H9 (cell line): ENCODE results near the gene PLK2. TPM values are rescaled to one million over a fixed set of nuclear protein-coding genes. Genes with fewer than 3 reads are reported as not detected.

ENCODE experiments used
- DNase-seq: peaks from one replicate; pipeline ENCODE4 v3.0.0-alpha.2; 2017
- H2AFZ ChIP-seq: one replicate; pipeline ENCODE4 v1.6.1; 2013; ENCODE audit warnings: mild to moderate bottlenecking, low read length, control low read depth, moderate library complexity
- H2AK5ac ChIP-seq: 2 replicates; pipeline ENCODE4 v1.6.1; 2013; ENCODE audit warnings: low read length, control low read depth, mixed read lengths; ENCODE audit not compliant: insufficient read length
- H2BK120ac ChIP-seq: one replicate; pipeline ENCODE4 v1.6.1; 2013; ENCODE audit warnings: low read depth, mild to moderate bottlenecking, low read length, control low read depth, inconsistent platforms; ENCODE audit not compliant: poor library complexity, severe bottlenecking
- H2BK12ac ChIP-seq: 2 replicates; pipeline ENCODE4 v1.6.1; 2013; ENCODE audit warnings: low read length, control low read depth, mixed read lengths, low read depth; ENCODE audit not compliant: insufficient read length
- H2BK15ac ChIP-seq: 2 replicates; pipeline ENCODE4 v1.6.1; 2013; ENCODE audit warnings: low read depth, low read length, control low read depth
- H2BK20ac ChIP-seq: one replicate; pipeline ENCODE4 v1.6.1; 2013; ENCODE audit warnings: low read depth, mild to moderate bottlenecking, low read length, control low read depth, inconsistent platforms; ENCODE audit not compliant: poor library complexity, severe bottlenecking
- H2BK5ac ChIP-seq: 2 replicates; pipeline ENCODE4 v1.6.1; 2013; ENCODE audit warnings: low read length, control low read depth, mixed read lengths; ENCODE audit not compliant: insufficient read length
- H3K14ac ChIP-seq: 2 replicates; pipeline ENCODE4 v1.6.1; 2013; ENCODE audit warnings: low read length, control low read depth; ENCODE audit not compliant: insufficient read depth
- H3K18ac ChIP-seq: 2 replicates; pipeline ENCODE4 v1.6.1; 2013; ENCODE audit warnings: low read depth, mild to moderate bottlenecking, mixed read lengths, low read length, control low read depth; ENCODE audit not compliant: insufficient read length
- H3K23ac ChIP-seq: 2 replicates; pipeline ENCODE4 v1.6.1; 2013; ENCODE audit warnings: low read length, control low read depth, mixed read lengths, low read depth; ENCODE audit not compliant: insufficient read length
- H3K23me2 ChIP-seq: 2 replicates; pipeline ENCODE4 v1.6.1; 2013; ENCODE audit warnings: low read depth, mild to moderate bottlenecking, mixed read lengths, low read length, control low read depth; ENCODE audit not compliant: insufficient read length, poor library complexity, severe bottlenecking
- H3K27ac ChIP-seq: 2 replicates; pipeline ENCODE4 v1.5.1; 2013; ENCODE audit warnings: low read length, control low read depth, mixed read lengths, low read depth; ENCODE audit not compliant: insufficient read length
- H3K27me3 ChIP-seq: 2 replicates; pipeline ENCODE4 v1.6.1; 2013; ENCODE audit warnings: low read length, control low read depth, inconsistent platforms; ENCODE audit not compliant: insufficient read depth
- H3K4ac ChIP-seq: 2 replicates; pipeline ENCODE4 v1.6.1; 2013; ENCODE audit warnings: low read depth, mild to moderate bottlenecking, control low read depth, inconsistent platforms, low read length, moderate library complexity
- H3K4me1 ChIP-seq: 2 replicates; pipeline ENCODE4 v1.6.1; 2013; ENCODE audit warnings: low read length, control low read depth, inconsistent platforms; ENCODE audit not compliant: insufficient read depth
- H3K4me2 ChIP-seq: 2 replicates; pipeline ENCODE4 v1.6.1; 2013; ENCODE audit warnings: low read length, control low read depth, mixed read lengths; ENCODE audit not compliant: insufficient read length, insufficient read depth
- H3K56ac ChIP-seq: 2 replicates; pipeline ENCODE4 v1.6.1; 2013; ENCODE audit warnings: low read depth, mild to moderate bottlenecking, mixed read lengths, low read length, control low read depth; ENCODE audit not compliant: insufficient read length
- H3K79me1 ChIP-seq: 2 replicates; pipeline ENCODE4 v1.6.1; 2013; ENCODE audit warnings: low read depth, mild to moderate bottlenecking, moderate library complexity, low read length, control low read depth, inconsistent platforms; ENCODE audit not compliant: insufficient read depth, poor library complexity, severe bottlenecking
- H3K79me2 ChIP-seq: 2 replicates; pipeline ENCODE4 v1.6.1; 2013; ENCODE audit warnings: low read length, control low read depth, inconsistent platforms; ENCODE audit not compliant: insufficient read depth
- H3K9ac ChIP-seq: 2 replicates; pipeline ENCODE4 v1.6.1; 2013; ENCODE audit warnings: low read length, control low read depth, mixed read lengths; ENCODE audit not compliant: insufficient read length; ENCODE audit errors: extremely low read depth
- H3K9me3 ChIP-seq: one replicate; pipeline ENCODE4 v1.6.1; 2013; ENCODE audit warnings: low read depth, low read length, inconsistent platforms; ENCODE audit not compliant: control insufficient read depth
- H3T11ph ChIP-seq: one replicate; pipeline ENCODE4 v1.6.1; 2013; ENCODE audit warnings: mild to moderate bottlenecking, low read length, control low read depth, inconsistent platforms
- H4K20me1 ChIP-seq: one replicate; pipeline ENCODE4 v1.6.1; 2013; ENCODE audit not compliant: control insufficient read depth, insufficient read length, insufficient read depth
- H4K5ac ChIP-seq: 2 replicates; pipeline ENCODE4 v1.6.1; 2013; ENCODE audit warnings: low read depth, mild to moderate bottlenecking, mixed read lengths, low read length, control low read depth; ENCODE audit not compliant: insufficient read length
- H4K8ac ChIP-seq: replicated peaks from 2 replicates; pipeline ENCODE4 v1.6.1; 2013; ENCODE audit warnings: low read length, control low read depth, mixed read lengths, low read depth; ENCODE audit not compliant: insufficient read length
- H4K91ac ChIP-seq: 2 replicates; pipeline ENCODE4 v1.6.1; 2013; ENCODE audit warnings: low read depth, mild to moderate bottlenecking, moderate library complexity, mixed read lengths, low read length, control low read depth; ENCODE audit not compliant: insufficient read length
- H3K27ac Mint-ChIP-seq, 3 experiments: 2 replicates in 2 of 3; 3 replicates in 1 of 3; pipeline ENCODE4 v1.8.0; 2020 to 2021; ENCODE audit warnings: mixed read lengths in 3 of 3, mild to moderate bottlenecking in 1 of 3, moderate library complexity in 1 of 3
- H3K27me3 Mint-ChIP-seq: 2 replicates; pipeline ENCODE4 v1.8.0; 2021; ENCODE audit warnings: low read depth, mild to moderate bottlenecking, moderate library complexity, mixed read lengths
- H3K36me3 Mint-ChIP-seq, 3 experiments: 2 replicates in 2 of 3; 3 replicates in 1 of 3; pipeline ENCODE4 v1.8.0; 2020 to 2021; ENCODE audit warnings: low read depth in 3 of 3, mixed read lengths in 3 of 3; ENCODE audit not compliant: insufficient read depth in 1 of 3
- H3K4me1 Mint-ChIP-seq, 2 experiments: 2 replicates each; pipeline ENCODE4 v1.8.0; 2020; ENCODE audit warnings: mixed read lengths in 2 of 2
- H3K4me3 Mint-ChIP-seq, 2 experiments: 2 replicates in 1 of 2; 3 replicates in 1 of 2; pipeline ENCODE4 v1.8.0; 2020 to 2021; ENCODE audit warnings: mild to moderate bottlenecking in 2 of 2, mixed read lengths in 2 of 2, moderate library complexity in 1 of 2
- H3K9me3 Mint-ChIP-seq, 2 experiments: 2 replicates in 1 of 2; 3 replicates in 1 of 2; pipeline ENCODE4 v1.8.0; 2020; ENCODE audit warnings: mild to moderate bottlenecking in 2 of 2, mixed read lengths in 2 of 2, moderate library complexity in 1 of 2
- WGBS: extraction: QIAGEN DNeasy Blood & Tissue Kit; methylation state at CpG from one replicate; pipeline ENCODE4 v1.1.7; 2013; ENCODE audit warnings: missing lambda C conversion rate, low lambda C conversion rate, mixed read lengths; ENCODE audit not compliant: insufficient read length; ENCODE audit errors: extremely low coverage; 5-methylcytosine and 5-hydroxymethylcytosine counted together
- total RNA-seq: library from RNA; stranded (reverse); gene quantifications from 2 replicates; pipeline ENCODE4 v1.2.1, GENCODE V29; 2021
- TF ChIP-seq, protein P1 (sequence below): fragments of 200-600 bp; sonication (generic); conservative IDR thresholded peaks from 3 replicates; pipeline ENCODE4 v1.8.0; 2021; ENCODE audit warnings: antibody characterized with exemption, mild to moderate bottlenecking

PLK2 gene
- total RNA-seq, 1 experiment from 2014 or later = 26.2 TPM

- Mint-ChIP-seq H3K4me3 (no peak overlapping the region), H3K27me3 (no peaks in the 10 kb centered on the region; the same call in 1 of the 2 replicates), H3K4me1 (peaks cover 34 to 62% of the 10 kb centered on the region in 2 experiments), H3K27ac (peak overlapping the region in 2 of 3 experiments; percentile 5 to 77; a peak in 2 of 7 replicates), H3K36me3 (no peaks in the 10 kb centered on the region), H3K9me3 (no peaks in the 10 kb centered on the region; a peak in 1 of 5 replicates)
- Histone ChIP-seq H3K4me1 (peaks cover 23% of the 10 kb centered on the region), H2BK15ac (no peak overlapping the region), H3K79me2 (no peaks in the 10 kb centered on the region), H2BK5ac (no peak overlapping the region), H3K9me3 (no peaks in the 10 kb centered on the region), H3K14ac (no peak overlapping the region), H3K27me3 (no peaks in the 10 kb centered on the region), H3K79me1 (no peaks in the 10 kb centered on the region), H2AFZ (no peak overlapping the region), H3K18ac (no peak overlapping the region), H3T11ph (no peak overlapping the region), H2AK5ac (no peak overlapping the region), H3K23me2 (no peaks in the 10 kb centered on the region), H4K5ac (no peak overlapping the region), H4K91ac (no peak overlapping the region), H2BK20ac (no peak overlapping the region), H2BK12ac (no peak overlapping the region), H3K27ac (peak overlapping the region; percentile 57), H3K56ac (no peak overlapping the region), H3K4ac (no peak overlapping the region), H2BK120ac (no peak overlapping the region), H3K4me2 (peak overlapping the region; percentile 4), H3K23ac (no peak overlapping the region), H4K8ac (no peak overlapping the region), H3K9ac (no peak overlapping the region), H4K20me1 (no peaks in the 10 kb centered on the region)
- TF ChIP-seq, protein P1, sequence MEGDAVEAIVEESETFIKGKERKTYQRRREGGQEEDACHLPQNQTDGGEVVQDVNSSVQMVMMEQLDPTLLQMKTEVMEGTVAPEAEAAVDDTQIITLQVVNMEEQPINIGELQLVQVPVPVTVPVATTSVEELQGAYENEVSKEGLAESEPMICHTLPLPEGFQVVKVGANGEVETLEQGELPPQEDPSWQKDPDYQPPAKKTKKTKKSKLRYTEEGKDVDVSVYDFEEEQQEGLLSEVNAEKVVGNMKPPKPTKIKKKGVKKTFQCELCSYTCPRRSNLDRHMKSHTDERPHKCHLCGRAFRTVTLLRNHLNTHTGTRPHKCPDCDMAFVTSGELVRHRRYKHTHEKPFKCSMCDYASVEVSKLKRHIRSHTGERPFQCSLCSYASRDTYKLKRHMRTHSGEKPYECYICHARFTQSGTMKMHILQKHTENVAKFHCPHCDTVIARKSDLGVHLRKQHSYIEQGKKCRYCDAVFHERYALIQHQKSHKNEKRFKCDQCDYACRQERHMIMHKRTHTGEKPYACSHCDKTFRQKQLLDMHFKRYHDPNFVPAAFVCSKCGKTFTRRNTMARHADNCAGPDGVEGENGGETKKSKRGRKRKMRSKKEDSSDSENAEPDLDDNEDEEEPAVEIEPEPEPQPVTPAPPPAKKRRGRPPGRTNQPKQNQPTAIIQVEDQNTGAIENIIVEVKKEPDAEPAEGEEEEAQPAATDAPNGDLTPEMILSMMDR = no peak
- peak; percentile 33 for DNase-seq
- no CpG with 5 or more reads among the region's 2 CpGs for WGBS
Observed at GRCh38 chr5:58406394-58406793, 53.5 kb downstream of the PLK2 start.
